A549 (cell line): ENCODE results near the gene SALL2. TPM values are rescaled to one million over a fixed set of nuclear protein-coding genes. Genes with fewer than 3 reads are reported as not detected.

Experiments
- ATAC-seq, 2 experiments: fragments of 200-7000 bp in 1 of 2; fragments of >200 bp in 1 of 2; cut with Nextera tagmentation in 1 of 2; cut with Tn5 transposase in 1 of 2; 3 replicates each; pipeline versions ENCODE4 v1.8.0 to v1.9.1; 2018 to 2020; ENCODE audit warnings: mild to moderate bottlenecking in 1 of 2, moderate library complexity in 1 of 2
- CTCF ChIA-PET: fragments of 300-600 bp; sonication (Branson Sonifier 250); formaldehyde crosslinking; extraction: SDS; loops from one replicate; lab custom pipeline; 2021; ENCODE audit warnings: antibody characterized with exemption, inconsistent platforms; lab: Yijun Ruan, JAX
- POLR2A ChIA-PET: fragments of 350-600 bp; formaldehyde crosslinking; extraction: SDS; loops from one replicate; lab custom pipeline; 2021; ENCODE audit warnings: antibody characterized with exemption, inconsistent platforms; lab: Yijun Ruan, JAX
- DNase-seq, 2 experiments: peaks; one replicate each; pipeline versions ENCODE4 v3.0.0 to v3.0.0-alpha.2; 2011 to 2016; ENCODE audit warnings: low read depth in 1 of 2, low spot score in 1 of 2
- FAIRE-seq: peaks from 2 replicates; lab custom pipeline; 2011; peaks lifted over from hg19 to GRCh38; lab: Jason Lieb, UNC
- H3K27ac ChIP-seq, 2 experiments: fragments of >200 bp; sonication (Bioruptor Twin); formaldehyde crosslinking; 3 replicates each; pipeline ENCODE4 v1.5.1; 2016 to 2017
- H3K4me1 ChIP-seq: fragments of >200 bp; sonication (Bioruptor Twin); formaldehyde crosslinking; 3 replicates; pipeline ENCODE4 v1.6.1; 2016
- H3K4me2 ChIP-seq: fragments of >200 bp; sonication (Bioruptor Twin); formaldehyde crosslinking; 3 replicates; pipeline ENCODE4 v1.6.1; 2016
- H3K4me3 ChIP-seq: fragments of >200 bp; sonication (Bioruptor Twin); formaldehyde crosslinking; 3 replicates; pipeline ENCODE4 v1.5.1; 2016
- H3K9me3 ChIP-seq: fragments of >200 bp; sonication (Bioruptor Twin); formaldehyde crosslinking; 3 replicates; pipeline ENCODE4 v1.6.1; 2016
- CBX8 ChIP-seq: fragments of 200-600 bp; sonication (generic); IDR thresholded peaks from 2 replicates; pipeline ENCODE4 v1.6.1; 2016
- FOSL2 ChIP-seq, 2 experiments: fragments of 450-650 bp in 1 of 2; fragments of >200 bp in 1 of 2; sonication (Bioruptor Twin) in 1 of 2; formaldehyde crosslinking; IDR thresholded peaks; 2 replicates each; pipeline versions ENCODE4 v1.5.0 to v1.6.1; 2016 to 2020; ENCODE audit warnings: mild to moderate bottlenecking in 1 of 2, moderate library complexity in 1 of 2
- FOXS1 ChIP-seq: fragments of 250-450 bp; sonication (Bioruptor Pico); IDR thresholded peaks from 2 replicates; pipeline ENCODE4 v1.5.0; 2020; ENCODE audit warnings: mild to moderate bottlenecking, moderate library complexity
- GATA3 ChIP-seq: IDR thresholded peaks from 2 replicates; pipeline ENCODE4 v1.6.1; 2012; ENCODE audit warnings: borderline replicate concordance
- HDAC2 ChIP-seq: fragments of 200-600 bp; sonication (generic); IDR thresholded peaks from 2 replicates; pipeline ENCODE4 v1.6.1; 2016
- KDM1A ChIP-seq: fragments of 200-600 bp; sonication (generic); IDR thresholded peaks from 2 replicates; pipeline ENCODE4 v1.6.1; 2016; ENCODE audit warnings: low read depth, mild to moderate bottlenecking
- KDM5A ChIP-seq: fragments of 200-600 bp; sonication (generic); IDR thresholded peaks from 2 replicates; pipeline ENCODE4 v1.6.1; 2016; ENCODE audit warnings: antibody characterized with exemption, mild to moderate bottlenecking
- MAFK ChIP-seq: fragments of 450-650 bp; IDR thresholded peaks from 2 replicates; pipeline ENCODE4 v1.6.1; 2014; ENCODE audit not compliant: partially characterized antibody
- POLR2AphosphoS2 ChIP-seq: conservative IDR thresholded peaks from 2 replicates; pipeline ENCODE4 v1.6.1; 2012; ENCODE audit warnings: low read length, improper control_type of control experiment, inconsistent platforms
- RCOR1 ChIP-seq: fragments of 150-350 bp; IDR thresholded peaks from 2 replicates; pipeline ENCODE4 v1.6.1; 2014; ENCODE audit warnings: antibody characterized with exemption, low read length, low read depth
- ZC3H11A ChIP-seq: fragments of 450-650 bp; IDR thresholded peaks from 2 replicates; pipeline ENCODE4 v1.6.1; 2014; ENCODE audit warnings: antibody characterized with exemption, mild to moderate bottlenecking
- WGBS: methylation state at CpG from one replicate; pipeline ENCODE4 v1.1.6; 2017; ENCODE audit errors: missing lambda C conversion rate; 5-methylcytosine and 5-hydroxymethylcytosine counted together
- polyA plus RNA-seq, 4 experiments: library from polyadenylated mRNA; depleted of rRNA in 3 of 4; stranded (reverse); fragments of >200 nt; fragmentation: RNase III in 1 of 4; extraction: RNeasy Plus Mini Kit Qiagen cat#74134 plus additional on column Dnase treatment in 1 of 4; gene quantifications; 2 replicates in 3 of 4; 3 replicates in 1 of 4; pipeline ENCODE4 v1.2.3, GENCODE V29; 2011 to 2017
- TF ChIP-seq, protein P1 (sequence below): fragments of >200 bp; sonication (Bioruptor Twin); formaldehyde crosslinking; IDR thresholded peaks from 2 replicates; pipeline ENCODE4 v1.6.1; 2016
- TF ChIP-seq, protein P2 (sequence below): fragments of 450-650 bp; IDR thresholded peaks from 2 replicates; pipeline ENCODE4 v1.6.1; 2014; ENCODE audit warnings: antibody characterized with exemption
- TF ChIP-seq, protein P3 (sequence below): fragments of >200 bp; sonication (Bioruptor Twin); formaldehyde crosslinking; IDR thresholded peaks from 3 replicates; pipeline ENCODE4 v1.6.1; 2016
- TF ChIP-seq, protein P4 (sequence below): fragments of >200 bp; sonication (Bioruptor Twin); formaldehyde crosslinking; IDR thresholded peaks from 3 replicates; pipeline ENCODE4 v1.5.1; 2016

Gene SALL2
- polyA plus RNA-seq, 2 of the 4 experiments (the other 2 are of a cell fraction), result 2.8 to 3.5 TPM

DNA sequence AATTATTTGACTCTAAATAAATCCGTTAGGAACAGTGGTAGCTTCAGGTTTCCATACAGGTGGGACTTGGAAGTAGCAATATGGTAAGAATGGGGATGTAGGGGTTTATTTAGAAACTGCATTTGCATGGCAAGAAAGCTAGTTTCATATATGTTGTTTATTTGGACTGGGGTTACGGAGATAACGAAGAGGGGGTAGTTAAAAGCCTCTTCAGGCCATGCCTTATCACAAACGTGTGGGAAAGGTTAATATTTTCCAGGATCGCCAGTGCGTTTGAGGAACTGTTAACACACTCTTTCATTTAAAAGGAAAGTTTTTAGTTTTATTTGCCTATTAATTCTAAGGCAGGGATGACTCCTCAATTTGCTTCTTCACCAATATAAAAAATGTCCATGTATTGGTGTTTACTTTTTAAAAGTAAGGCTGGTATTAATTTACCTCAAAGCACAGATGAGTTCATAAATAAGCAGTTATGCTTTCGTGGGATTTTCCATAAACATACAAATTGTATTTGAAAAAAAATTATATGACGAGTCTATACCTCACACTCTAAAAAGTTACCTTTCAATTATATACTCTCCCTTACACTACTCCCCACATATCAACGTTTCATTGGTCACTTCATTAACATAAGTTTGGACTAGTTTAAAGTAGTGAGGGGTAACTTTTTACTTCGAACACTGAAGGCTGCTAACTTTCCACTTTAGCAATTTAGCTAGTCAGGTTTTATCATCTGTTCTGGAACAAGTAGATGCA is 50.2 kb downstream of the SALL2 start:
- peak overlapping the region; percentile 78 for H3K4me3 ChIP-seq
- ATAC-seq (peak; percentile 7 to 23), FAIRE-seq (no peak)
- H3K27ac ChIP-seq, result peak overlapping the region; percentile 71 to 91
- POLR2A ChIA-PET, result interaction anchor here (0.6 to 2.0 kb wide), 6 partner anchors 9 to 50 kb away, joined by 3 to 13 read pairs (median 4); partner anchors contain the start of genes CHD8 and SALL2
- peaks cover 12% of the 10 kb centered on the region for H3K4me1 ChIP-seq
- peak overlapping the region; percentile 87 for H3K4me2 ChIP-seq
- TF ChIP-seq ZC3H11A (no peak), FOXS1 (no peak), CBX8 (no peak), FOSL2 (IDR thresholded peaks at IDR 0.05) (no peak), FOSL2 (CRISPR knock-in tag; IDR thresholded peaks at IDR 0.05) (no peak), POLR2AphosphoS2 (no peak), HDAC2 (no peak), RCOR1 (no peak), KDM1A (no peak), MAFK (no peak), GATA3 (no peak), KDM5A (no peak)
- TF ChIP-seq, protein P1, sequence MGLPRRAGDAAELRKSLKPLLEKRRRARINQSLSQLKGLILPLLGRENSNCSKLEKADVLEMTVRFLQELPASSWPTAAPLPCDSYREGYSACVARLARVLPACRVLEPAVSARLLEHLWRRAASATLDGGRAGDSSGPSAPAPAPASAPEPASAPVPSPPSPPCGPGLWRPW, result no peak
- TF ChIP-seq, protein P2, sequence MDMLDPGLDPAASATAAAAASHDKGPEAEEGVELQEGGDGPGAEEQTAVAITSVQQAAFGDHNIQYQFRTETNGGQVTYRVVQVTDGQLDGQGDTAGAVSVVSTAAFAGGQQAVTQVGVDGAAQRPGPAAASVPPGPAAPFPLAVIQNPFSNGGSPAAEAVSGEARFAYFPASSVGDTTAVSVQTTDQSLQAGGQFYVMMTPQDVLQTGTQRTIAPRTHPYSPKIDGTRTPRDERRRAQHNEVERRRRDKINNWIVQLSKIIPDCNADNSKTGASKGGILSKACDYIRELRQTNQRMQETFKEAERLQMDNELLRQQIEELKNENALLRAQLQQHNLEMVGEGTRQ, result no peak
- TF ChIP-seq, protein P3, sequence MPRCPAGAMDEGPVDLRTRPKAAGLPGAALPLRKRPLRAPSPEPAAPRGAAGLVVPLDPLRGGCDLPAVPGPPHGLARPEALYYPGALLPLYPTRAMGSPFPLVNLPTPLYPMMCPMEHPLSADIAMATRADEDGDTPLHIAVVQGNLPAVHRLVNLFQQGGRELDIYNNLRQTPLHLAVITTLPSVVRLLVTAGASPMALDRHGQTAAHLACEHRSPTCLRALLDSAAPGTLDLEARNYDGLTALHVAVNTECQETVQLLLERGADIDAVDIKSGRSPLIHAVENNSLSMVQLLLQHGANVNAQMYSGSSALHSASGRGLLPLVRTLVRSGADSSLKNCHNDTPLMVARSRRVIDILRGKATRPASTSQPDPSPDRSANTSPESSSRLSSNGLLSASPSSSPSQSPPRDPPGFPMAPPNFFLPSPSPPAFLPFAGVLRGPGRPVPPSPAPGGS, result no peak
- TF ChIP-seq, protein P4, sequence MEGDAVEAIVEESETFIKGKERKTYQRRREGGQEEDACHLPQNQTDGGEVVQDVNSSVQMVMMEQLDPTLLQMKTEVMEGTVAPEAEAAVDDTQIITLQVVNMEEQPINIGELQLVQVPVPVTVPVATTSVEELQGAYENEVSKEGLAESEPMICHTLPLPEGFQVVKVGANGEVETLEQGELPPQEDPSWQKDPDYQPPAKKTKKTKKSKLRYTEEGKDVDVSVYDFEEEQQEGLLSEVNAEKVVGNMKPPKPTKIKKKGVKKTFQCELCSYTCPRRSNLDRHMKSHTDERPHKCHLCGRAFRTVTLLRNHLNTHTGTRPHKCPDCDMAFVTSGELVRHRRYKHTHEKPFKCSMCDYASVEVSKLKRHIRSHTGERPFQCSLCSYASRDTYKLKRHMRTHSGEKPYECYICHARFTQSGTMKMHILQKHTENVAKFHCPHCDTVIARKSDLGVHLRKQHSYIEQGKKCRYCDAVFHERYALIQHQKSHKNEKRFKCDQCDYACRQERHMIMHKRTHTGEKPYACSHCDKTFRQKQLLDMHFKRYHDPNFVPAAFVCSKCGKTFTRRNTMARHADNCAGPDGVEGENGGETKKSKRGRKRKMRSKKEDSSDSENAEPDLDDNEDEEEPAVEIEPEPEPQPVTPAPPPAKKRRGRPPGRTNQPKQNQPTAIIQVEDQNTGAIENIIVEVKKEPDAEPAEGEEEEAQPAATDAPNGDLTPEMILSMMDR, result no peak
- TF ChIP-seq, all 56 proteins: peak for 0
- CTCF ChIA-PET, result interaction anchor here (0.6 to 5.7 kb wide), 13 partner anchors 7 to 35 kb away, joined by 3 to 66 read pairs (median 7); partner anchors contain the start of genes CHD8 and METTL3
- DNase-seq, result no peak
- WGBS, result 40% methylated on average over 10 of the region's 10 CpGs
- no peaks in the 10 kb centered on the region for H3K9me3 ChIP-seq

Other genes starting within 250 kb of the SALL2 start
- gene RPGRIP1, start 246.3 kb downstream of the SALL2 start, polyA plus RNA-seq (2011; rRNA removed), result 0.87 and 1.5 TPM in 2 replicates
- 0.26 to 0.37 TPM (median 0.26 TPM) in 3 replicates for gene RPGRIP1, start 246.3 kb downstream of the SALL2 start, polyA plus RNA-seq (2017; fragmentation: RNase III; extraction: RNeasy Plus Mini Kit Qiagen cat#74134 plus additional on column Dnase treatment)
- 121 and 129 TPM in 2 replicates for gene SUPT16H, start 142.3 kb downstream of the SALL2 start, polyA plus RNA-seq (2011; rRNA removed)
- 126 to 138 TPM (median 131 TPM) in 3 replicates for gene SUPT16H, start 142.3 kb downstream of the SALL2 start, polyA plus RNA-seq (2017; fragmentation: RNase III; extraction: RNeasy Plus Mini Kit Qiagen cat#74134 plus additional on column Dnase treatment)
- gene CHD8, start 70.2 kb downstream of the SALL2 start, polyA plus RNA-seq (2011; rRNA removed), result 28.5 and 50.4 TPM in 2 replicates
- 35.2 to 37.8 TPM (median 36.8 TPM) in 3 replicates for gene CHD8, start 70.2 kb downstream of the SALL2 start, polyA plus RNA-seq (2017; fragmentation: RNase III; extraction: RNeasy Plus Mini Kit Qiagen cat#74134 plus additional on column Dnase treatment)
- 37.5 and 41.3 TPM in 2 replicates for gene RAB2B, start 49.4 kb downstream of the SALL2 start, polyA plus RNA-seq (2011; rRNA removed)
- gene RAB2B, start 49.4 kb downstream of the SALL2 start, polyA plus RNA-seq (2017; fragmentation: RNase III; extraction: RNeasy Plus Mini Kit Qiagen cat#74134 plus additional on column Dnase treatment), result 15.8 to 19.8 TPM (median 18.4 TPM) in 3 replicates
- gene TOX4, start 49.2 kb downstream of the SALL2 start, polyA plus RNA-seq (2011; rRNA removed), result 76.4 and 80.3 TPM in 2 replicates
- 41.1 to 48.3 TPM (median 41.4 TPM) in 3 replicates for gene TOX4, start 49.2 kb downstream of the SALL2 start, polyA plus RNA-seq (2017; fragmentation: RNase III; extraction: RNeasy Plus Mini Kit Qiagen cat#74134 plus additional on column Dnase treatment)
- gene METTL3, start 15.0 kb downstream of the SALL2 start, polyA plus RNA-seq (2011; rRNA removed), result 103 and 118 TPM in 2 replicates
- gene METTL3, start 15.0 kb downstream of the SALL2 start, polyA plus RNA-seq (2017; fragmentation: RNase III; extraction: RNeasy Plus Mini Kit Qiagen cat#74134 plus additional on column Dnase treatment), result 63.2 to 66.3 TPM (median 65.2 TPM) in 3 replicates
- not detected in 2 replicates for gene OR10G3, start 53.7 kb upstream of the SALL2 start, polyA plus RNA-seq (2011; rRNA removed)
- gene OR10G3, start 53.7 kb upstream of the SALL2 start, polyA plus RNA-seq (2017; fragmentation: RNase III; extraction: RNeasy Plus Mini Kit Qiagen cat#74134 plus additional on column Dnase treatment), result not detected in 3 replicates
- gene OR10G2, start 108.6 kb upstream of the SALL2 start, polyA plus RNA-seq (2011; rRNA removed), result not detected in 2 replicates
- not detected in 3 replicates for gene OR10G2, start 108.6 kb upstream of the SALL2 start, polyA plus RNA-seq (2017; fragmentation: RNase III; extraction: RNeasy Plus Mini Kit Qiagen cat#74134 plus additional on column Dnase treatment)
- not detected in 2 replicates for gene OR4E2, start 127.5 kb upstream of the SALL2 start, polyA plus RNA-seq (2011; rRNA removed)
- gene OR4E2, start 127.5 kb upstream of the SALL2 start, polyA plus RNA-seq (2017; fragmentation: RNase III; extraction: RNeasy Plus Mini Kit Qiagen cat#74134 plus additional on column Dnase treatment), result not detected in 3 replicates
- gene OR4E1, start 147.5 kb upstream of the SALL2 start, polyA plus RNA-seq (2011; rRNA removed), result not detected in 2 replicates
- not detected in 3 replicates for gene OR4E1, start 147.5 kb upstream of the SALL2 start, polyA plus RNA-seq (2017; fragmentation: RNase III; extraction: RNeasy Plus Mini Kit Qiagen cat#74134 plus additional on column Dnase treatment)